ENCODE measurements around the gene SANBR.

DNA sequence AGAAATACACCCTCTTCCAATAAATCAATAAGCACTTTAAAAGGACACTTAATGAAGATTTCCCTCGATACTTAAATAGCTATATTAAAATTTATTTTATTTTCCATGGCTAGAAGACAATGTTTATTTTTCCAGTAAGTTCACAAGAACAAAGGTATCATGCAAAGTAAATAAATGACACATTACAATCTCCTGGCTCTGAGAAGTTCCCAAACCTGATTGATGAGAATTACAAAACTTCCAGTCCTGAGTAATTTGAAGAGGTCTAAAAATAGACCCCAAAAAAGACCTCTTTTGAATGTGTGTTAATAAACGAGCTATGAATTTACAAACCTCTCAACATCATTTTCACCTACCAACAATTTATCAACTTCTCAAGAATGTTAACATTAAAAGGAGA is 49.7 kb upstream of the SANBR start:
- TF ChIP-seq POLR2A (IDR thresholded peaks at IDR 0.05; ENCODE audit: low read depth, low read length) (no peak), POLR2AphosphoS5 (IDR thresholded peaks at IDR 0.05; ENCODE audit: low read depth, low read length) (no peak)

Data from GM12891 (cell line).